Femur (tissue), 1 donor: Measurements from ENCODE around the gene DNAH10.
"Not testable (repeated sequence)": the region's sequence is repeated elsewhere in the genome, so short reads cannot be mapped to it uniquely, and the experiment has no call there.

ENCODE experiments used
- DNase-seq: peaks from one replicate; pipeline ENCODE4 v3.0.0-alpha.2; 2017

The DNAH10 gene

DNA sequence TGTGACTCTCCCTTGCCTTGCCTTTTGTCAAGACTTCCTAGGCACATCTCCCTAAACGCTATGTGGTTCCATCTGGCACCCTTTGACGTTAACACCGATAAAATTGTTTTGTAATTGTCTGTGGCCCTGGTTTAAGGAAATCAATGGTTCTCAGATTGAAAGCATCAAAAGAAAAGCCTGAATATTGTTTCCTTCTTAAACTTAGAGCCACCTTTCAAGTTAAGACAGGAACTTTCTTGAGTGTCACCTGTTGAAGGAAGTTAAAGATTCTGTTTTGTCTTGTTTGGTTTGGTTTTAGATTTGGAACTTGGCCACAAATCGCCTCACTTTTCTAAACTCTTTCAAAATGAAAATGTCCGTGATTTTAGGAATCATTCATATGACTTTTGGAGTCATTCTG, 14.8 kb upstream of the DNAH10 start:
- DNase-seq, result no peak

GRCh38 chr12:123748161-123748560, 13.9 kb upstream of the DNAH10 start:
- no peak for DNase-seq

GRCh38 chr12:123748661-123749060, 13.4 kb upstream of the DNAH10 start:
- no peak for DNase-seq

DNA sequence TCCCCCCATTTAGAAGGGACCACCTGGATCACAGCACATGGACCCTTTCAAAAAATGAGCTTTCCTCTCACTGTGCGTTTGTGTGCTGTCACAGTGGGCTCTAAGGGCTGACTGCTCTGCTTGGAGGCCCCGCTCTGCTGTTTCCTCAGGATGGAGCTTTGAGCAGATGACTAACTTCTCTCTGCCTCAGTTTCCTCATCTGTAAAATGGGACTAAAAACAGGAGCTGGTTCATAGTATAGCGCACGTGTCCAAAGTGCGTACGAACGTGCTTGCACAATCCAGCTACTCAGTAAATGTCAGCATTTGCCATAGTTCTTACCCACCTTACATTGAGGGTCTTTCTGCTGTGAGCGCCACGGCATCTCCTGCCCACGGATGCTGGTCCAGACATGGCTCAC, 12.7 kb upstream of the DNAH10 start:
- no peak for DNase-seq

DNA sequence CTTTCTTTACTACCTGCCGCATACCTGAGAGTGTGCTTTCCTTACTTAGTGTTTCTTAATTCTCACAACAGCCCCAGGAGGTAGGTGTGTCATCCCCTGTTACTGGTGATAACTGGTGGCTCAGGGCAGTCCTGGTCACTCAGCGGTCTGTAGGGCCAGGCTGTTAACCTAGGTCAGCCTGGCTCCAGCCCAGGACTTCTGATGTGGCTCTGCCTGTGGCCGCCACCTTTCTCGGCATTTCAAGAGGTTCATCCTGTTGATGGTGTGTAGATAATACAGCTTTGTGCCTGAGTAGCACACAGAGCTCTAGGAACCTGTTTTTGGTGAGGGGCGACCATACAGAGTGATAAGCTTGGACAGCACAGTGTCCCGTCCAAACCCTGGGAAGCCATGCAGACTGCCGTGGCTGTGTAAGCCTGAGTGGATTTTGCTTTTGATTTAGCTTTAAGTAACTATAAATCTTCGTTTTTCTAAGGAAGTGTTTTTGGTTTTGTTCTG, 11.9 kb upstream of the DNAH10 start:
- no peak for DNase-seq

GRCh38 chr12:123752046-123752445, 10.1 kb upstream of the DNAH10 start:
- no peak for DNase-seq

DNA sequence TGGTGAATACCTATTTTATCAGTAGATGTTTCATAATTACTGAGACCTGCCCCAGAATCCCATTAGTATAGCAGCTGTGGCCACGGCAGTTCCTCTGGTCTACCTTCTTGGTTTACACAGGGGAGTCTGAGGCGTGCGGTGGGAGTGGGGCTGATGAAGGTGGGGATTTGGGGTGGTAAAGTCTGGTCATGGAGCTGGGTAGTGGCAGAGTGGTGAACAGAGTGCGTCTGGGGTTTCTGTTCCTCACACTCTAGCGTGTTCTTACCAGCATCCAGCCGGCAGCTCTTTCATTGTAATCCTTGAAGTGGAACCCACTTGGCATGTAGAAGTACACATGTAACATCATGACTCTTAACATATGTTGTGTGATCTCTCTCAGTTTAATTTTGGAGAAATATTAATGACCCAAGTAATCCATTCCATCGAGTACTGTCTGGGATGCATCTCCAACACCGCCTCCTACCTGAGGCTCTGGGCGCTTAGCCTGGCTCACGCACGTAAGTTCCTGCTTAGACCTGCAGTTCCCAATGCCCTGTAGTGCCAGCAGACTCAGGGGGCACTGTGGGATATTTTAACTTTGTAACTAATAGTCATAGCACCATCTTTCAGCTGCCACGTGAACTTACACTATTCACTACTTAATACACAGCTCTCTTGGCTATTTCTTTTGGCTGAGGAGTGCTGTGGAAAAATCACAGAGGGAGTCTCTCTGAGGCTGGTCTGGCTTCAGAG, 7.9 kb upstream of the DNAH10 start:
- no peak for DNase-seq

- no peak for DNase-seq
Observed at GRCh38 chr12:123757561-123757960, 4.5 kb upstream of the DNAH10 start.

DNA sequence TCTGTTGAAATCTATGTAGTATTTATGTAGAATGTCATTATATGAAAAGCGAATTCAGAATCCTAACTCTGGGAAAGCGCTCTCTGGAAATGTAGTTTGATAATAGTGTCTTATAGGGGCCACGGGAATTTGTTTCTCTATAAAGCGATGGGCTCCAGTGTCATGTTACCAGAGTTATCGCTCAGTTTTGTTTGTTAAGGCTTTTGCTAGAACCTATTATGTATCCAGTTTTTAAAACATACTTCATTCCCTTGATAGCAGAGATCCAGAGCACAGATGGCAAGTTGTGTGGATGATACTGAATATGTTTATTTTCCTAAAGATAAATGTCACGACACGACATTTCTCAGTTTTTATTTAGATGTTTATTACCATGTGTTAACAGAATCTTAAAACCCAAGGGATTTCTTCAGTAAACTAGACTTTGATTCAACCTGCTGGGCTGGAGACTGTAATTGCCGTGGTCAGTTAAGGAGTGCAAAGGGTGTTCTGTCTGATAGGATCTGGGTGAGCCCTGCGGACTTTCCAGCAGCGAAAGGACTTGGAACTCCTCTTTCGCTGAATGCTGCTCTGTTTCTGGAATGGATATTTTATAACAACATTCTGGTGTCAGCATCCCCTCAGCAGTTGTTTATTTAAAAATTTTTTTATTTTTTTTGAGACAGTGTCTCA, 1.7 kb upstream of the DNAH10 start:
- DNase-seq, result no peak

DNA sequence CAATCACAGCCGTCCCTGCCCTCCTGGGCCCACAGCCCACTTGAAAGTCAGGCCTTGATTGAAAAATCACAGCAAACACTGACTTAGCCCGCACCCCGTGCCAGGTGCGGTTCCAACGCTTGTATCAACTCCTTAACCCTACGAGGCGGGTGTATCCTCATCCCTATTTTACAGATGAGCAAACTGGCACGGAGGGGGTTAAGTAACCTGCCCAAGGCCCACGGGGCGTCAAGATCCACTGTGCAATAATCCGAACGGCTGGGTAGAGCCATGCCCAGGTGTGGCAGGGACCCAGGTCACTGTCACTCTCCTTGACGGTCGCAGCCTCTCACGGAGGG, 583 bp downstream of the DNAH10 start:
- DNase-seq, result no peak

- DNase-seq, result no peak
Observed at GRCh38 chr12:123763093-123763492, 992 bp downstream of the DNAH10 start.

DNA sequence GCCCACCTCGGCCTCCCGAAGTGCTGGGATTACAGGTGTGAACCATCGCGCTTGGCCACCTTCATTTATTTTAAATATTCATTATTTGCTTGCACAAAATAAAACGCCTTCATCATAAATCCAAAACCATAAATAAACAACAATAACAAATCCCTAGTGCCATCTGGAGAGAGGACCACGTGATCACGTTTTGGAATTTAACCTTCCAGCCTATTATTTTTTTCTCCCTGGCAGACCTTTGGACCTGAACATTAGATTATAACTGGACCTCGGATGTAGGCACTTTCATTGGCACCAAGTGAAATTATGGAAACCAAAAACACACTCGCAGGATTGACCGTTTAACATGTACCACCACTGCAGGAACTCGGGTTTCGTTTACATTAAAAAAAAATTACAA, 2.0 kb downstream of the DNAH10 start:
- no peak for DNase-seq

GRCh38 chr12:123765504-123766035, 3.5 kb downstream of the DNAH10 start:
- DNase-seq, result no peak

DNA sequence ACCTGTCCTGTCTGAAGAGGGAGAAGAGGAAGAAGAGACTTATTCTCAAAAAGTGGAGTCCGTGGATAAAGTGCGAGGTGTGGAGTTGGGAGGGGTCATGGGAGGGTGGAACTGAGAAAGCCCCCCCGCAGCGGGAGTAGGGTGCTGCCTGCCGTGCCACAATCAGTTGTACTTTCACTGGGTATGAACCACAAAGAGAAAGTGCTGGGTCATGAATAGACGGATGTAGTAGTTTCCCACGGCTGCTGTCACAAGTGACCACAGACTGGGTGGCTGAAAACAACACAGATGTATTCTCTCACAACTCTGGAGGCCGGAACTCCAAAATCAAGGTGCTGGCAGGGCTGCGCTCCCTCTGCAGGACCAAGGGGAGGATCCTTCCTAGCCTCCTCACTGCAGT, 5.5 kb downstream of the DNAH10 start:
- DNase-seq, result no peak

- no peak for DNase-seq
Observed at GRCh38 chr12:123771261-123771660, 9.2 kb downstream of the DNAH10 start.

DNA sequence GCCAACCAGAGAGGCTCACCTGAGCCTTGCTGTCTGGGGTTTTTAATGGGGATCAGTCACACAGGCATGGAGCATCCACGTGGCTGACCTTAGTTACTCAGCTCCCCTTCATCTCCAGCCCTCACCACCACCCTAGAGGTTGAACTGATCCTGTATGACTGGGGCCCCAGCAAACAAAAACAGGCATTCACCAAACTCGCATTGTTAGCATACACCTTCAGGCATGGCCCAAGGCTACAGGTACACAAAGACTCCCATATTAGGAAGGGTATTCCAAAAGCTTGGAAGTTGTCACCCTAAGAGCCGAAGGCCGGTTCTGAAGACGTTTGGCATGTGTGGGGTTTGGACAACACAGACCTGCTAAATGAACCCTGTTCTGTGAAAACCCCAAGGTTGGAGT, 10.0 kb downstream of the DNAH10 start:
- DNase-seq, result no peak

DNA sequence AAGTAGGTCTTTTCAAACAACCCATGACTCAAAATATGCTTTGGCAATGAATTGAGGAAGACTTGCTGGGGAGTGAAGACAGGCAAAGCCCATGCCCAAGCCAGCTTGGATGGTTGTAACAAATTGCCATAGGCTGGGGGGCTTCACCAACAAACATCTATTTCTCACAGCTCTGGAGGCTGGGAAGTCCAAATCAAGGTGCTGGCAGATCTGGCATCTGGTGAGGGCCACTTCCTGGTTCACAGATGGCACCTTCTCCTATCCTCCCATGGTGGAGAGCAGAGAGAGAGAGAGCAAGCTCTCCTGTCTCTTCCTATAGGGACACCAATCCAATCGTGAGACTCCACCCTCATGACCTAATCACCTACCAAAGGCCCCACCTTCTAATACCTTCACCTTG, 11.3 kb downstream of the DNAH10 start:
- DNase-seq, result no peak

DNA sequence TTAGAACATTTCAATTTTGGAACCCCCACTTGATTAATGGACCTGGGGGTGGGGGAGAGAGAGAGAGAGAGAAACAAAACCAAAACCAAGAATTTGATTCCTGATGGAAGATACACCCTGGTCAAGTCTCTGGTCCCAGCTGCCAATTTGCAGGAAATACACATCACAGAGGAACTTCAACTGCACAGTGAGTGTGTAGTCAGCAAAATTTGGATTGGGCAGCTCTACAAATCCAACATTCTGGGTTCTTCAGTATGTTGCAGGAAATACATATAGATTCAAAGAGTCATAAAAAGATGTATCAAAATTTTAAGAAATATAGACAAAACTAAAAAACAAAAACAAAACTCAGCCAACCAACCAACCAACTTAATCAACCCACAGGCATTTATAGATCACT, 17.4 kb downstream of the DNAH10 start:
- DNase-seq, result no peak

- no peak for DNase-seq
Observed at GRCh38 chr12:123782997-123783792, 21.1 kb downstream of the DNAH10 start.

GRCh38 chr12:123787466-123787865, 25.4 kb downstream of the DNAH10 start:
- no peak for DNase-seq

DNA sequence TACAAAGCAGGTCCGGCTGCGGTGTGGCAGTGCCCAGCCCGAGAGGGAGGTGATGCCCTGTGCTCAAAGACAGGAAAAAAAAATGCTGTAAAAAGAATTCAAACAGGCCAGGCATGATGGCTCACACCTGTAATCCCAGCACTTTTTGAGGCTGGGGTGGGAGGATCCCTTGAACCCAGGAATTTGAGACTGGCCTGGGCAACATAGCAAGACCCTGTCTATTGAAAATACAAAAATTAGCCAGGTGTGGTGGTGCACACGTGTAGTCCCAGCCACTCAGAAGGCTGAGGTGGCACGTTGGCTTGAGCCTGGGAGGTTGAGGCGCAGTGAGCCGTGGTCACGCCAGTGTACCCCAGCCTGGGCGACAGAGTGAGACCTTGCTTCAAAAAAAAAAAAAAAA, 26.4 kb downstream of the DNAH10 start:
- no peak for DNase-seq

- not testable (repeated sequence) for DNase-seq
Observed at GRCh38 chr12:123789422-123789821, 27.3 kb downstream of the DNAH10 start.

GRCh38 chr12:123790905-123791467, 28.9 kb downstream of the DNAH10 start:
- DNase-seq, result no peak
